HepG2 (cell line): Measurements from ENCODE around the gene TUBB.

Experiments
- BHLHE40 ChIP-seq: IDR thresholded peaks from 2 replicates; pipeline ENCODE4 v1.6.1; 2011; ENCODE audit warnings: low read length, improper control_type of control experiment
- CEBPB ChIP-seq: IDR thresholded peaks from 2 replicates; pipeline ENCODE4 v1.6.1; 2011; ENCODE audit warnings: low read depth, low read length, improper control_type of control experiment, borderline replicate concordance
- EZH2 ChIP-seq: conservative IDR thresholded peaks from 2 replicates; pipeline ENCODE4 v1.6.1; 2012; ENCODE audit warnings: mild to moderate bottlenecking, low read depth, low read length, moderate library complexity
- NR2F6 ChIP-seq, 2 experiments: IDR thresholded peaks; 2 replicates each; pipeline ENCODE4 v1.6.1; 2016; ENCODE audit warnings: antibody characterized with exemption in 1 of 2, mild to moderate bottlenecking in 1 of 2
- POLR2A ChIP-seq, 2 experiments: IDR thresholded peaks; 2 replicates each; pipeline ENCODE4 v1.6.1; 2011; ENCODE audit warnings: low read depth in 2 of 2, low read length in 2 of 2, mild to moderate bottlenecking in 1 of 2, moderate library complexity in 1 of 2; ENCODE audit not compliant: insufficient read depth in 1 of 2
- RAD21 ChIP-seq: fragments of 450-650 bp; formaldehyde crosslinking; IDR thresholded peaks from 2 replicates; pipeline ENCODE4 v1.5.0; 2020; ENCODE audit warnings: mild to moderate bottlenecking
- RFX5 ChIP-seq: IDR thresholded peaks from 2 replicates; pipeline ENCODE4 v1.6.1; 2011; ENCODE audit warnings: low read depth, low read length, improper control_type of control experiment
- TF ChIP-seq, protein P1 (sequence below): sonication (generic); formaldehyde crosslinking; IDR thresholded peaks from 2 replicates; pipeline ENCODE4 v1.5.0; 2020; ENCODE audit warnings: mild to moderate bottlenecking, missing genetic modification reagents, moderate library complexity
- TF ChIP-seq, protein P2 (sequence below): IDR thresholded peaks from 2 replicates; pipeline ENCODE4 v1.6.1; 2012; ENCODE audit warnings: inconsistent platforms
- TF ChIP-seq, protein P3 (sequence below): sonication (generic); formaldehyde crosslinking; IDR thresholded peaks from 2 replicates; pipeline ENCODE4 v1.4.0; 2020; ENCODE audit warnings: mild to moderate bottlenecking, missing genetic modification reagents

DNA sequence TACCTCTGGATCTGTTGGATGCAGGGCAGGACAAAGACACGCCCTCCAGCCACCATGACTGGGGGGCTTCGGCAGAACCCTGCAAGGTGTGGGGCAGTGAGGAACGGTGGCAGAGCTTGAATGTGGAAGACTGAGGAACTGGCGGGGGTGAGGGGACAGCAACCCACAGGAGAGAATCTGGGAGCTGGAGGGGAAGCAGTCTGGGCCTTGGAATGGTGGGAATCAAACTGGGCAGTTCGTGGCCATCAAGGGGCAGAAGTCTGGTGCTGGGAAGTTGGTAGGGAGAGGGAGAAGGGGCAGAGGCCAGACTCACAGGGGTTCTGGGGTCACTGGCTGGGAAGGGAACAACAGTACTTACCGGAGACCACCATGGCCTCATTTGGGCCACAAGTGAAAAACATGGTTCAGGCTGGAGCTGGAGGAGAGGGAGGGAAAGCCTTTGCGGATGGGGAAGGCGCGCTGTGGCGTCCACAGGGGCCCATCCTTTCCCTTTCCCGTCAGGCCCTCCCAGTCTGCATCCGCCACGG is 21.7 kb downstream of the TUBB start:
- TF ChIP-seq, protein P1, sequence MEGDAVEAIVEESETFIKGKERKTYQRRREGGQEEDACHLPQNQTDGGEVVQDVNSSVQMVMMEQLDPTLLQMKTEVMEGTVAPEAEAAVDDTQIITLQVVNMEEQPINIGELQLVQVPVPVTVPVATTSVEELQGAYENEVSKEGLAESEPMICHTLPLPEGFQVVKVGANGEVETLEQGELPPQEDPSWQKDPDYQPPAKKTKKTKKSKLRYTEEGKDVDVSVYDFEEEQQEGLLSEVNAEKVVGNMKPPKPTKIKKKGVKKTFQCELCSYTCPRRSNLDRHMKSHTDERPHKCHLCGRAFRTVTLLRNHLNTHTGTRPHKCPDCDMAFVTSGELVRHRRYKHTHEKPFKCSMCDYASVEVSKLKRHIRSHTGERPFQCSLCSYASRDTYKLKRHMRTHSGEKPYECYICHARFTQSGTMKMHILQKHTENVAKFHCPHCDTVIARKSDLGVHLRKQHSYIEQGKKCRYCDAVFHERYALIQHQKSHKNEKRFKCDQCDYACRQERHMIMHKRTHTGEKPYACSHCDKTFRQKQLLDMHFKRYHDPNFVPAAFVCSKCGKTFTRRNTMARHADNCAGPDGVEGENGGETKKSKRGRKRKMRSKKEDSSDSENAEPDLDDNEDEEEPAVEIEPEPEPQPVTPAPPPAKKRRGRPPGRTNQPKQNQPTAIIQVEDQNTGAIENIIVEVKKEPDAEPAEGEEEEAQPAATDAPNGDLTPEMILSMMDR (CRISPR knock-in tag): no peak
- TF ChIP-seq BHLHE40 (no peak), RFX5 (no peak), EZH2 (no peak), POLR2A (IDR thresholded peaks at IDR 0.05; ENCODE audit: insufficient read depth in 1 of 2, low read depth in 2 of 2, low read length in 2 of 2) (peak in 1 of 2 experiments; percentile 85; a peak in 1 of 4 replicates), NR2F6 (IDR thresholded peaks at IDR 0.05) (no peak), NR2F6 (CRISPR knock-in tag; IDR thresholded peaks at IDR 0.05) (no peak), CEBPB (no peak), RAD21 (no peak)
- TF ChIP-seq, protein P2, sequence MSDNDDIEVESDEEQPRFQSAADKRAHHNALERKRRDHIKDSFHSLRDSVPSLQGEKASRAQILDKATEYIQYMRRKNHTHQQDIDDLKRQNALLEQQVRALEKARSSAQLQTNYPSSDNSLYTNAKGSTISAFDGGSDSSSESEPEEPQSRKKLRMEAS: no peak
- TF ChIP-seq, protein P3, sequence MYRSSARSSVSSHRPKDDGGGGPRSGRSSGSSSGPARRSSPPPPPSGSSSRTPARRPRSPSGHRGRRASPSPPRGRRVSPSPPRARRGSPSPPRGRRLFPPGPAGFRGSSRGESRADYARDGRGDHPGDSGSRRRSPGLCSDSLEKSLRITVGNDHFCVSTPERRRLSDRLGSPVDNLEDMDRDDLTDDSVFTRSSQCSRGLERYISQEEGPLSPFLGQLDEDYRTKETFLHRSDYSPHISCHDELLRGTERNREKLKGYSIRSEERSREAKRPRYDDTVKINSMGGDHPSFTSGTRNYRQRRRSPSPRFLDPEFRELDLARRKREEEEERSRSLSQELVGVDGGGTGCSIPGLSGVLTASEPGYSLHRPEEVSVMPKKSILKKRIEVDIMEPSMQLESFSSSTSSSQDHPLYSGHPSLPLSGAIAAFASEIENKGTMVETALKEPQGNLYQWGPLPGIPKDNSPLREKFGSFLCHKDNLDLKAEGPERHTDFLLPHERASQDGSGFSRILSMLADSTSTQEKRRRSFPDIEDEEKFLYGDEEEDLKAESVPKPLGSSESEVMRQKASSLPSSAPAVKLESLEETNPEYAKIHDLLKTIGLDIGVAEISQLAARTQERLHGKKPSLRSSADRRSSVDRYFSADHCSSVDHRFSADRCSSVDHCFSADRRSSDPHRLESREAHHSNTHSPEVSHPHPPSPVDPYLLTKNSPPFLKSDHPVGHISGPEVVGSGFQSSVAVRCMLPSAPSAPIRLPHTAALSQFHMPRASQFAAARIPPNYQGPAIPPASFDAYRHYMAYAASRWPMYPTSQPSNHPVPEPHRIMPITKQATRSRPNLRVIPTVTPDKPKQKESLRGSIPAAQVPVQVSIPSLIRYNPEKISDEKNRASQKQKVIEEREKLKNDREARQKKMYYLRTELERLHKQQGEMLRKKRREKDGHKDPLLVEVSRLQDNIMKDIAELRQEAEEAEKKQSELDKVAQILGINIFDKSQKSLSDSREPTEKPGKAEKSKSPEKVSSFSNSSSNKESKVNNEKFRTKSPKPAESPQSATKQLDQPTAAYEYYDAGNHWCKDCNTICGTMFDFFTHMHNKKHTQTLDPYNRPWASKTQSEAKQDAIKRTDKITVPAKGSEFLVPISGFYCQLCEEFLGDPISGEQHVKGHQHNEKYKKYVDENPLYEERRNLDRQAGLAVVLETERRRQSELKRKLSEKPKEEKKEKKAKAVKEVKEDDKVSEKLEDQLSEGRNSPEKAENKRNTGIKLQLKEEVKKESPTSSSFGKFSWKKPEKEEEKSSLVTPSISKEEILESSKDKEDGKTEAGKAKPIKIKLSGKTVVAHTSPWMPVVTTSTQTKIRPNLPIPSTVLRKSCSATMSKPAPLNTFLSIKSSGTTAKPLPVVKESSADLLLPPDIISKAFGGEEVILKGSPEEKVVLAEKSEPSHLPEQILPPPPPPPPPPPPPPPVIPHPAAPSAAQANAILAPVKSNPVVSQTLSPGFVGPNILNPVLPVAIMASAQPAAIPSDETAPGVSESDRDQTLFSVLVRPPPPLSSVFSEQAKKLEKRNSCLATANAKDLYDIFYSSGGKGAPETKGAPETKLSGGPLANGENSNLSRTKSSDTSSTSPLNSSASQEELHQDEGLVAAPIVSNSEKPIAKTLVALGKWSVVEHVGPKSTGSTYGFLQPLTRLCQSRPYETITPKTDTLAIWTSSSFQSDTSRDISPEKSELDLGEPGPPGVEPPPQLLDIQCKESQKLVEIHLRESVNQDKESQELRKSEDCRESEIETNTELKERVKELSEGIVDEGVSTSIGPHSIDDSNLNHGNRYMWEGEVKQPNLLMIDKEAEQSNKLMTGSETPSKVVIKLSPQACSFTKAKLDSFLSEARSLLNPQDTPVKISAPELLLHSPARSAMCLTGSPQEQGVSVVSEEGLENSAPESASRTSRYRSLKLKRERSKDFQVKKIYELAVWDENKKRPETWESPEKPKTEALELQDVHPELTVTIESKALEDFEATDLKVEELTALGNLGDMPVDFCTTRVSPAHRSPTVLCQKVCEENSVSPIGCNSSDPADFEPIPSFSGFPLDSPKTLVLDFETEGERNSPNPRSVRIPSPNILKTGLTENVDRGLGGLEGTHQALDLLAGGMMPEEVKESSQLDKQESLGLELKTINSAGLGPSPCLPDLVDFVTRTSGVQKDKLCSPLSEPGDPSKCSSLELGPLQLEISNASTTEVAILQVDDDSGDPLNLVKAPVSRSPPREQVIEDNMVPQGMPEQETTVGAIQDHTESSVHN (CRISPR knock-in tag): no peak
